ENCODE measurements around the gene SLAMF9.

The SLAMF9 gene

DNA sequence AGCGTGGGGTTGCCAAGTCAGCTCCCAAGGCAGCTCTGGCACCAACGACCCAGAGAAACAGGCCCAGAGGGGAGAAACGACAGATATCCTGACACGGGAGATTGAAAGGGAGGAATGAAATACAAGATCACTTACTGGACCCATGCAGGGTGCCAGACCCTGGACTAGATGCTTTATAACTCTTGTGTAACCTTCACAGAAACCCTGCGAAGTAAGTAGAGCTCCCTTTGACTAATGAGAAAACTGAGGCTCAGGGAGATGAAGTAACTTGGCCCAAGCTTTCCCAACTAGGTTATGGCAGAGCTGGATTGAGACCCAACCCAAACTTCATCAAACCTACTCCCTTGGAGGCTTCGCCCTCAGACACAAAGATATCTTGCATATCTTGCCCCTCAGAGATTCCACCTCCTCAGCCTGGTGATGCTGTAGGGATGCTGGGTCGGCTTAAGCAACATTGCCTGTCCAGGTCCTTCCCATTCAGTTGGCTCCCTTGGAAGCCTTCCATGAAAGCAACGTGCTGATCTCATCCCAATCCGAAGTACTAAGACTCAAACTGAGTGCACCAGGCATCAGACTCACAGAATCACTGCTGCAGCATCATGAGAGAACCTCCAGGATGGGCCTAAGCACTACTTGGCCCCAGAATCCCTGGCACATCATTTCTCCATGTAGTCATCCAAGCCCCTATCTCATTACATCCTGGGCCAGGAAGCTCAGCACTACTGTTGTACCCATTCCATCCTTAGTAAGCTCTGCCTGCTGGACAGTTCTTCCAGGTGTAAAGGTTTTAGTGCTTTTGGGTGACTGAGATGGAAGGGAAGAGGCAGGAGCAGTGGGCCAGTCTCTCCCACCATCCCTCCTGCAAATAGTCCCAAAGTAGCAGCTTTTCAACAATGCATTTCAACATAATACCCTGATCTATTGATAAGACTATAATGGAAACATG is 7.5 kb downstream of the SLAMF9 start:
- Histone ChIP-seq H3K9me3 (ENCODE audit: control insufficient read depth, low read length) (no peaks in the 10 kb centered on the region), H3K9ac (no peak overlapping the region), H3K79me2 (no peaks in the 10 kb centered on the region), H3K4me3 (ENCODE audit: low read depth, low read length) (peak overlapping the region; percentile 66), H3K36me3 (ENCODE audit: control insufficient read depth, insufficient read depth, low read length) (no peaks in the 10 kb centered on the region), H2AFZ (peak overlapping the region; percentile 61), H3K4me1 (peaks cover 17% of the 10 kb centered on the region), H3K27ac (peak overlapping the region; percentile 87), H3K27me3 (ENCODE audit: control insufficient read depth, insufficient read depth, low read length) (no peaks in the 10 kb centered on the region), H3K4me2 (ENCODE audit: low read length) (peak overlapping the region; percentile 92)
- TF ChIP-seq, protein P1, sequence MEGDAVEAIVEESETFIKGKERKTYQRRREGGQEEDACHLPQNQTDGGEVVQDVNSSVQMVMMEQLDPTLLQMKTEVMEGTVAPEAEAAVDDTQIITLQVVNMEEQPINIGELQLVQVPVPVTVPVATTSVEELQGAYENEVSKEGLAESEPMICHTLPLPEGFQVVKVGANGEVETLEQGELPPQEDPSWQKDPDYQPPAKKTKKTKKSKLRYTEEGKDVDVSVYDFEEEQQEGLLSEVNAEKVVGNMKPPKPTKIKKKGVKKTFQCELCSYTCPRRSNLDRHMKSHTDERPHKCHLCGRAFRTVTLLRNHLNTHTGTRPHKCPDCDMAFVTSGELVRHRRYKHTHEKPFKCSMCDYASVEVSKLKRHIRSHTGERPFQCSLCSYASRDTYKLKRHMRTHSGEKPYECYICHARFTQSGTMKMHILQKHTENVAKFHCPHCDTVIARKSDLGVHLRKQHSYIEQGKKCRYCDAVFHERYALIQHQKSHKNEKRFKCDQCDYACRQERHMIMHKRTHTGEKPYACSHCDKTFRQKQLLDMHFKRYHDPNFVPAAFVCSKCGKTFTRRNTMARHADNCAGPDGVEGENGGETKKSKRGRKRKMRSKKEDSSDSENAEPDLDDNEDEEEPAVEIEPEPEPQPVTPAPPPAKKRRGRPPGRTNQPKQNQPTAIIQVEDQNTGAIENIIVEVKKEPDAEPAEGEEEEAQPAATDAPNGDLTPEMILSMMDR (IDR thresholded peaks at IDR 0.05) = no peak

DNA sequence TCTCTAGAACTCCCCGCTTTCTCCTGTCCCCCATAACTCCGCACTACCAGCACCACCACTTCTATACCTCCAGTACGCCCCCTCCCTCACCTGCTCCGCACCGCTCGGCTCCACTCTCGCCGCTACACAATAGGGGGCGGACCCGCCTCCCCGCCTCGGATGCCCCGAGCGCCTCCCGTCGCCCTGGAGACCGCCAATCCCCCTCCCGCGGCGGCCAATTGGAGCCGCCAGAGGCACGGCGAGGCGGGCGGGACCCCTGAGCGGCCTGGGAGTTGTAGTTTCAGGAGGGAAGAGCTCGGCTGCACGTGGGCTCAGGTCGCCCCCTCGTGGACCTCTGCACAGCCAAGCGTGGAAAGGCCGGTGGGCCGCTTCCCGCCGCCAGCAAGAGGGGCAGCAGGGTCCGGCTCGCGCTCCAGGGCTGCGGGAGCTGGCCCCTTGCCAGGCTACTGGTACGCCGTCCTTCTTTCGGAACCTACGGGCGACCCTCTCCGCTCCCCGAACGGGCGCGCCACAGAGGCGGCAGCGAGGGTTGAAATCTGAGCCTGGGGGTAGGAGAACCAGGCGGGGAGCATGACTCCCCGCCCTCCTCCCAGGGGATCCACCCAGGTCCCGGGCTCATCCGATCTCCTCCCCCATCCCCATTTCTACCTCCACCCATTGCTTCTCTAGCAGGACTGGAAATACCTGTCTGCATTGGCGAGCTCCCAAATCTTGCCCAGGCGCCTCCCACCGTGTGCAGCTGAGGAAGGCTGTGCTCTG is 8.4 kb downstream of the SLAMF9 start, which contains the start of gene IGSF9:
Gene IGSF9, minus strand, starts transcription at position 131 of the 759 bp plus-strand sequence. CDS start 2,159 bp downstream, outside the sequence.
- Histone ChIP-seq H3K27me3 (ENCODE audit: control insufficient read depth, insufficient read depth, low read length) (no peaks in the 10 kb centered on the region), H3K27ac (peak within 1 kb of the TSS; percentile 87), H3K4me2 (ENCODE audit: low read length) (peak within 1 kb of the TSS; percentile 92), H2AFZ (peak within 1 kb of the TSS; percentile 61), H3K4me1 (peaks cover 17% of the 10 kb centered on the region), H3K4me3 (ENCODE audit: low read depth, low read length) (peak within 1 kb of the TSS; percentile 66), H3K79me2 (no peaks in the 10 kb centered on the region), H3K36me3 (ENCODE audit: control insufficient read depth, insufficient read depth, low read length) (no peaks in the 10 kb centered on the region), H3K9ac (no peak within 1 kb of the TSS), H3K9me3 (ENCODE audit: control insufficient read depth, low read length) (no peaks in the 10 kb centered on the region)
- TF ChIP-seq, protein P1 (IDR thresholded peaks at IDR 0.05) = peak; percentile 45

GRCh38 chr1:159944623-159945455 is 9.2 kb downstream of the SLAMF9 start:
- H2AFZ ChIP-seq = peak overlapping the region; percentile 61
- no peaks in the 10 kb centered on the region for H3K79me2 ChIP-seq
- H3K4me2 ChIP-seq (ENCODE audit: low read length) = peak overlapping the region; percentile 92
- no peaks in the 10 kb centered on the region for H3K27me3 ChIP-seq (ENCODE audit: control insufficient read depth, insufficient read depth, low read length)
- peak overlapping the region; percentile 66 for H3K4me3 ChIP-seq (ENCODE audit: low read depth, low read length)
- H3K9me3 ChIP-seq (ENCODE audit: control insufficient read depth, low read length) = no peaks in the 10 kb centered on the region
- H3K9ac ChIP-seq = no peak overlapping the region
- TF ChIP-seq, protein P1 (IDR thresholded peaks at IDR 0.05) = no peak
- no peaks in the 10 kb centered on the region for H3K36me3 ChIP-seq (ENCODE audit: control insufficient read depth, insufficient read depth, low read length)
- no peak overlapping the region for H3K27ac ChIP-seq
- peaks cover 20% of the 10 kb centered on the region for H3K4me1 ChIP-seq

- TF ChIP-seq, protein P1 (IDR thresholded peaks at IDR 0.05) = no peak
- Histone ChIP-seq H3K27me3 (ENCODE audit: control insufficient read depth, insufficient read depth, low read length) (no peaks in the 10 kb centered on the region), H3K36me3 (ENCODE audit: control insufficient read depth, insufficient read depth, low read length) (no peaks in the 10 kb centered on the region), H3K27ac (no peak overlapping the region), H3K9ac (no peak overlapping the region), H3K9me3 (ENCODE audit: control insufficient read depth, low read length) (no peaks in the 10 kb centered on the region), H3K79me2 (no peaks in the 10 kb centered on the region), H3K4me1 (peaks cover 18% of the 10 kb centered on the region), H3K4me3 (ENCODE audit: low read depth, low read length) (peak overlapping the region; percentile 66), H2AFZ (no peak overlapping the region), H3K4me2 (ENCODE audit: low read length) (no peak overlapping the region)
Observed at GRCh38 chr1:159943908-159944622, 10.0 kb downstream of the SLAMF9 start.
